Adrenal gland (tissue), 12 donors: ENCODE data around the gene PRPF40A. TPM values are rescaled to one million over a fixed set of nuclear protein-coding genes. Genes with fewer than 3 reads are reported as not detected.
"Not testable (repeated sequence)": the region's sequence is repeated elsewhere in the genome, so short reads cannot be mapped to it uniquely, and the experiment has no call there.

ENCODE experiments used
- DNase-seq, 7 donors: peaks; one replicate each; pipeline ENCODE4 v3.0.0-alpha.2; 2019 to 2020
- H3K27ac ChIP-seq, 5 donors: fragments of 200-600 bp; sonication (generic) in 4 of 5; 1 replicate in 3 of 5; 2 replicates in 2 of 5; pipeline versions ENCODE4 v1.5.1 to v1.8.0; 2016 to 2020; ENCODE audit warnings: mild to moderate bottlenecking in 1 of 5
- H3K27me3 ChIP-seq: fragments of 200-600 bp; 2 replicates; pipeline ENCODE4 v1.8.0; 2021
- H3K36me3 ChIP-seq, 2 donors: fragments of 200-600 bp; replicated peaks in 1 of 2; 1 replicate in 1 of 2; 2 replicates in 1 of 2; pipeline versions ENCODE4 v1.5.1 to v1.8.0; 2018 to 2022
- H3K4me1 ChIP-seq, 2 donors: fragments of 200-600 bp; replicated peaks in 1 of 2; 1 replicate in 1 of 2; 2 replicates in 1 of 2; pipeline versions ENCODE4 v1.5.1 to v1.8.0; 2018 to 2021
- H3K4me3 ChIP-seq, 4 donors: fragments of 200-600 bp; sonication (generic) in 3 of 4; one replicate each; pipeline ENCODE4 v1.5.1; 2016 to 2018
- H3K9me3 ChIP-seq, 3 donors: fragments of 200-600 bp; sonication (generic) in 1 of 3; replicated peaks in 1 of 3; 1 replicate in 2 of 3; 2 replicates in 1 of 3; pipeline versions ENCODE4 v1.5.1 to v1.8.0; 2016 to 2021
- POLR2A ChIP-seq, 2 donors: fragments of 450-650 bp; IDR thresholded peaks; one replicate each; pipeline ENCODE4 v1.6.1; 2017; ENCODE audit warnings: antibody characterized with exemption in 2 of 2, mild to moderate bottlenecking in 2 of 2, moderate library complexity in 1 of 2
- WGBS, 4 donors: extraction: QIAGEN DNeasy Blood & Tissue Kit in 2 of 4; methylation state at CpG; one replicate each; pipeline versions ENCODE4 v1.1.5 to v1.1.7; 2013 to 2017; 5-methylcytosine and 5-hydroxymethylcytosine counted together
- intact Hi-C, 2 donors: fragments of 100-400 bp; cut with DNase I; formaldehyde crosslinking; loops; one replicate each; pipeline versions ENCODE4 v1.14.1 to v1.15.0; 2022 to 2023
- polyA plus RNA-seq, 3 donors: library from polyadenylated mRNA; stranded (reverse); fragments of 200-250 nt in 2 of 3; fragments of 350-450 nt in 1 of 3; fragmentation: Illumina TruSeq in 1 of 3; extraction: RNeasy Lipid Tissue Mini Kit (QIAGEN cat#74804) in 1 of 3; gene quantifications; one replicate each; pipeline ENCODE4 v1.2.3, GENCODE V29; 2013 to 2014
- total RNA-seq, 9 donors: library from RNA; depleted of rRNA in 4 of 9; stranded (reverse); fragments of >200 nt in 4 of 9; fragments of 120-200 nt in 1 of 9; fragmentation: NEBNext Ultra II Directional in 1 of 9; extraction: Animal tissue kit (Norgen Biotek cat#: 25700) in 1 of 9; gene quantifications; one replicate each; pipeline versions ENCODE4 v1.1.0 to v1.2.4, GENCODE V29; 2013 to 2023
- TF ChIP-seq, protein P1 (sequence below), 6 experiments: fragments of 450-650 bp in 4 of 6; fragments of 200-600 bp in 2 of 6; sonication (generic) in 1 of 6; IDR thresholded peaks; 1 replicate in 5 of 6; 2 replicates in 1 of 6; pipeline versions ENCODE4 v1.5.1 to v1.8.0; 2016 to 2021; ENCODE audit warnings: antibody characterized with exemption in 6 of 6, mild to moderate bottlenecking in 2 of 6, moderate library complexity in 1 of 6
- donor health status: healthy with polysubstance abuse.
- donor health status: Bipolar disorder and iron deficiency.
- donor health status: DM: yes; HTN: yes; CAD: no.
- donor health status: DM: no; HTN: no; CAD: no.
- donor health status: DM: no; HTN: no; CAD: no.
- donor health status: DM: yes; HTN: yes; CAD: no.

The PRPF40A gene
- total and polyA plus RNA-seq, 12 donors, result 15.6 to 133 (median 68.9) TPM

DNA sequence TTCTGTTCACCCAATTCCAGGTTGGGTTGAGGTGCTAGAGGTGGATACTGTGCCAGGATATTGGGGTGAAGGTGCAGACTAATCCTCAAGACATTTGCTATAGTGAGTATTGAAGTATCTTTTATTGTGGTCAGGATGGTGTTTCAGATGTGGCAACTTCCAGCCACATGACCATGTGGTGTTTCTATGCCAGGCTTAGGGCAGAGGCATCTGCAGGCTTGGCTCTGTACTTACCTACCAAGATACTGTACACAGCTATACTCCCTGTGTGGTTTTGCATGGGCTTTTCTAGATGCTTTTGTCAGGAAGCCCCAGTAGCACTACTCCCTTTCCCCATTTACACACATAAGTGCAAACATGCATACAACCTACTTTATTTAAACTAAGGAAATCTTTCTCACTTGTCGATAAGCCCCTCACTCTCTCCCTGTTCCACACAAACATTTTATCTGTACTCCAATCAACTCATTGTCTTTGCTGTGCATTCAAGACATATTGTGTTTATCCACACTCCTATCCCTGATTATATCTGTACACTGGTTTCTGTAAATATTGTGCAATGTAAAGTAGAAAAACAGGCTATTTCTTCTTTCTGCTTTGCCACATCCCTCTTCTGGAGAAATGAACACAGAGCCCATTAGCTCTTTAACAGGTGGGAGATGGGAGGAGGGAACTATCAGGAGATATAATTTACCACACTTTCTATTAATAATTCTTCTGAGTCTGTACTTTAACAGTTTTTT, 13.5 kb upstream of the PRPF40A start:
- DNase-seq, result peak in 1 of 7 donors; percentile 12
- H3K4me1 ChIP-seq, result peaks cover 6 to 9% of the 10 kb centered on the region in 2 donors
- intact Hi-C loops, result no loop called here

DNA sequence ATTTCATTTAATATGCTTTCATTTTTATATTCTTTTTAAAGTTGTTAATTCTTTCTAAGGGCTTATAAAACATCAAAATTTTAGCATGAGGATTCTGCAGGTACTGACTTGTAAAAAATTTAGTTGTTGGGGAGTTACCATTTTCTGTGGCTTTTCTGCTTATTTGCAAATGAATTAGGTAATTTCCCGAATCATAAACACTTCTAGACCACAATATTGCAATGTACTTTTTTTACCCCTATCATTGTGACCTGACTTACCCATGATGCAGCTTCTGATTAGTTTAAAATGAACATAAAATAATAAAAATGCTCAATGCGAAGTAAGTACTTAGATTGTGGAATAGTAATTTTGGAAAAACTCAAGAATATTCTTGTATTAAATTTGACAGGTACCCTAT, 12.6 kb upstream of the PRPF40A start:
- H3K27ac ChIP-seq, result no peak overlapping the region
- WGBS, 4 donors, result 84 to 94% (median 88%) methylated on average over 2 of the region's 2 CpGs
- intact Hi-C loops, result no loop called here

More for the DNA sequence above, 13.5 kb upstream of the PRPF40A start:
- Histone ChIP-seq H3K4me3 (no peak overlapping the region), H3K36me3 (no peaks in the 10 kb centered on the region), H3K27ac (no peak overlapping the region), H3K27me3 (no peaks in the 10 kb centered on the region), H3K9me3 (no peaks in the 10 kb centered on the region)
- WGBS, 4 donors, result 94 to 100% (median 95%) methylated on average over 1 of the region's 1 CpG
- TF ChIP-seq POLR2A (IDR thresholded peaks at IDR 0.05), result no peak
- TF ChIP-seq, protein P1, sequence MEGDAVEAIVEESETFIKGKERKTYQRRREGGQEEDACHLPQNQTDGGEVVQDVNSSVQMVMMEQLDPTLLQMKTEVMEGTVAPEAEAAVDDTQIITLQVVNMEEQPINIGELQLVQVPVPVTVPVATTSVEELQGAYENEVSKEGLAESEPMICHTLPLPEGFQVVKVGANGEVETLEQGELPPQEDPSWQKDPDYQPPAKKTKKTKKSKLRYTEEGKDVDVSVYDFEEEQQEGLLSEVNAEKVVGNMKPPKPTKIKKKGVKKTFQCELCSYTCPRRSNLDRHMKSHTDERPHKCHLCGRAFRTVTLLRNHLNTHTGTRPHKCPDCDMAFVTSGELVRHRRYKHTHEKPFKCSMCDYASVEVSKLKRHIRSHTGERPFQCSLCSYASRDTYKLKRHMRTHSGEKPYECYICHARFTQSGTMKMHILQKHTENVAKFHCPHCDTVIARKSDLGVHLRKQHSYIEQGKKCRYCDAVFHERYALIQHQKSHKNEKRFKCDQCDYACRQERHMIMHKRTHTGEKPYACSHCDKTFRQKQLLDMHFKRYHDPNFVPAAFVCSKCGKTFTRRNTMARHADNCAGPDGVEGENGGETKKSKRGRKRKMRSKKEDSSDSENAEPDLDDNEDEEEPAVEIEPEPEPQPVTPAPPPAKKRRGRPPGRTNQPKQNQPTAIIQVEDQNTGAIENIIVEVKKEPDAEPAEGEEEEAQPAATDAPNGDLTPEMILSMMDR (IDR thresholded peaks at IDR 0.05), result no peak

DNA sequence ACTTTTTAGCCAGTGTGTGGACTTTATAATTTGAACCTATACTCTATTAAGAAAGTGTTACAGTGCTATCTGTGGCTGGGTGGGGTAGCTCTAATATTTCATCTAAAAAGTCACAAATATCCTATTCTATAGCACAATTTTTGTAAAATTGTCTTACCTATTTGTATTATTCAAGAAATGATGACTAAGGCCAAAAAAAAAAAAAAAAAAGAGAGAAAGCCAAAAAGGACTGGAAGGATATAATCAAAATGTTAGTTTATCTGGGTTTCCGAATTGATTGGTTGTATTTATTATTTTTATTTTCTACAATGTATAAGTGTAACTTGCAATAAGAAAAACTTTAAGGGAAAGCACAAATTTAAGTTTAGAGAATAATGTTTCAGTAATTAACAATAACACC, 6.7 kb upstream of the PRPF40A start:
- TF ChIP-seq, protein P1 (IDR thresholded peaks at IDR 0.05), result no peak
- TF ChIP-seq POLR2A (IDR thresholded peaks at IDR 0.05), result no peak
- Histone ChIP-seq H3K9me3 (no peaks in the 10 kb centered on the region), H3K4me3 (no peak overlapping the region), H3K36me3 (no peaks in the 10 kb centered on the region), H3K27ac (no peak overlapping the region), H3K27me3 (no peaks in the 10 kb centered on the region), H3K4me1 (peaks cover 6 to 31% of the 10 kb centered on the region in 2 donors)
- 91 to 98% (median 95%) methylated on average over 1 of the region's 1 CpG for WGBS, 4 donors
- no peak for DNase-seq
- intact Hi-C loops, result no loop called here

More for the DNA sequence above, 12.6 kb upstream of the PRPF40A start:
- no peaks in the 10 kb centered on the region for H3K27me3 ChIP-seq
- no peaks in the 10 kb centered on the region for H3K36me3 ChIP-seq
- H3K4me1 ChIP-seq, result peaks cover 6 to 9% of the 10 kb centered on the region in 2 donors
- TF ChIP-seq POLR2A (IDR thresholded peaks at IDR 0.05), result no peak
- TF ChIP-seq, protein P1 (IDR thresholded peaks at IDR 0.05), result no peak
- no peaks in the 10 kb centered on the region for H3K9me3 ChIP-seq
- no peak overlapping the region for H3K4me3 ChIP-seq
- DNase-seq, result no peak

DNA sequence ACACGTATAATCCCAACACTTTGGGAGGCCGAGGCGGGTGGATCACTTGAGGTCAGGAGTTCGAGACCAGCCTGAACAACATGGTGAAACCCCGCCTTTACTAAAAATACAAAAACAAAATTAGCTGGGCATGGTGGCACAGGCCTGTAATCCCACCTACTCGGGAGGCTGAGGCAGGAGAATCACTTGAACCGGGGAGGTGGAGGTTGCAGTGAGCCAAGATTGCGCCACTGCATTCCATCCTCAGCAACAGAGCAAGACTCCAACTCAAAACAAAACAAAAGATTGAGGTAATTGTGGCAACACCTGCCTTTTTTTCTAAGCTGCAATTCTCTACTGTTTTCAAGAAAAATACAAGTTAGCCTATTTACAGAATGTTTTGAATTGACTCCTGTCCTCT, 5.4 kb upstream of the PRPF40A start:
- H3K9me3 ChIP-seq, H3K4me3 ChIP-seq, intact Hi-C loops, DNase-seq, H3K36me3 ChIP-seq, H3K27ac ChIP-seq, H3K27me3 ChIP-seq: not testable (repeated sequence)
- 92 to 99% (median 97%) methylated on average over 8 of the region's 8 CpGs for WGBS, 4 donors
- H3K4me1 ChIP-seq, result peaks cover 6 to 31% of the 10 kb centered on the region in 2 donors

DNA sequence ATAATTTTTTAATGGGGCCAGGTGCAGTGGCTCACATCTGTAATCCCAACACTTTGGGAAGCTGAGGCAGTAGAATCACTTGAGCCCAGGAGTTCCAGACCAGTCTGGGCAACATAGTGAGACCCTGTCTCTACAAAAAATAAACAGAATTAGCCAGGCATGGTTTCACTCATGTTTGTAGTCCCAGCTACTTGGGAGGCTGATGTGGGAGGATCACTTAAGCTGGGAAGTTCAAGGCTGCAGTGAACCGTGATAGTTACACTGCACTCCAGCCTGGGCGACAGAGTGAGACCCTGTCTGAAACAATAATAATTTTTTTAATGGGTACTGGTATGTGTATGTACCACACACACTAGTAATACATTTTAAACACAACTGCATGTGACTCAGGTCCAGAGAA, 3.5 kb upstream of the PRPF40A start:
- intact Hi-C loops, result no loop called here
- WGBS, 4 donors, result 40 to 73% (median 69%) methylated on average over 1 to 2 of the region's 2 CpGs

More for the DNA sequence above, 3.5 kb upstream of the PRPF40A start:
- DNase-seq, result no peak
- Histone ChIP-seq H3K9me3 (no peaks in the 10 kb centered on the region), H3K4me1 (peaks cover 0 to 30% of the 10 kb centered on the region in 2 donors), H3K36me3 (no peaks in the 10 kb centered on the region), H3K27me3 (no peaks in the 10 kb centered on the region), H3K4me3 (no peak overlapping the region), H3K27ac (no peak overlapping the region)
- TF ChIP-seq, protein P1 (IDR thresholded peaks at IDR 0.05), result no peak
